Activated naive CD4-positive, alpha-beta T cell treated with anti-CD3 and anti-CD28 coated beads for 36 hours (primary cell): ENCODE results near the gene CISD1. TPM values are rescaled to one million over a fixed set of nuclear protein-coding genes. Genes with fewer than 3 reads are reported as not detected.
"Not testable (repeated sequence)": the region's sequence is repeated elsewhere in the genome, so short reads cannot be mapped to it uniquely, and the experiment has no call there.

Experiments used
- CTCF ChIA-PET: fragments of 350-600 bp; sonication (Branson Sonifier 250); formaldehyde crosslinking; loops from one replicate; lab custom pipeline; 2021; ENCODE audit warnings: antibody characterized with exemption; lab: Charles Lee
- DNase-seq: peaks from one replicate; pipeline ENCODE4 v3.0.0-alpha.2; 2020
- H3K27ac Mint-ChIP-seq: one replicate; pipeline ENCODE4 v1.8.0; 2021; ENCODE audit warnings: mild to moderate bottlenecking, mixed read lengths
- H3K27me3 Mint-ChIP-seq: one replicate; pipeline ENCODE4 v1.8.0; 2021; ENCODE audit warnings: low read depth, mixed read lengths
- H3K36me3 Mint-ChIP-seq: one replicate; pipeline ENCODE4 v1.8.0; 2021; ENCODE audit warnings: low read depth, mixed read lengths
- H3K4me1 Mint-ChIP-seq: one replicate; pipeline ENCODE4 v1.8.0; 2021; ENCODE audit warnings: low read depth, mixed read lengths
- H3K4me3 Mint-ChIP-seq: one replicate; pipeline ENCODE4 v1.8.0; 2021; ENCODE audit warnings: mild to moderate bottlenecking, moderate library complexity, mixed read lengths
- H3K9me3 Mint-ChIP-seq: one replicate; pipeline ENCODE4 v1.8.0; 2021; ENCODE audit warnings: mixed read lengths
- intact Hi-C: fragments of 100-400 bp; cut with micrococcal nuclease; formaldehyde crosslinking; loops from one replicate; pipeline ENCODE4 v1.15.1; 2023
- total RNA-seq, 2 experiments: library from RNA; stranded (reverse); gene quantifications; one replicate each; pipeline ENCODE4 v1.2.3, GENCODE V29; 2021

CISD1 gene
- total RNA-seq, 2 experiments from 2014 or later: 52.7 to 55.0 TPM

DNA sequence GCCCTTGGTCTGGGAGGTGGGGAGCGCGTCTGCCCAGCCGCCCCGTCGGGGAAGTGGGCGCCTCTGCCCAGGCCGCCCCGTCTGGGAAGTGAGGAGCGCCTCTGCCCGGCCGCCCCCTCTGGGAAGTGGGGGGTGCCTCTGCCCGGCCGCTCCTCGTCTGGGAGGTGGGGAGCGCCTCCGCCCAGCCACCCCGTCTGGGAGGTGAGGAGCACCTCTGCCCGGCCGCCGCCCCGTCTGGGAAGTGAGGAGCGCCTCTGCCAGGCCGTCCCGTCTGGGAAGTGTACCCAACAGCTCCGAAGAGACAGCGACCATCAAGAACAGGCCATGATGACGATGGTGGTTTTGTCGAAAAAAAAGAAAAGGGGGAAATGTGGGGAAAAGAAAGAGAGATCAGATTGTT is 24.7 kb upstream of the CISD1 start:
- peaks cover 21% of the 10 kb centered on the region for H3K9me3 Mint-ChIP-seq
- H3K4me3 Mint-ChIP-seq, CTCF ChIA-PET, H3K27ac Mint-ChIP-seq, H3K27me3 Mint-ChIP-seq, DNase-seq, intact Hi-C loops: not testable (repeated sequence)
- H3K36me3 Mint-ChIP-seq: peaks cover 30% of the 10 kb centered on the region
- H3K4me1 Mint-ChIP-seq: peaks cover 33% of the 10 kb centered on the region

DNA sequence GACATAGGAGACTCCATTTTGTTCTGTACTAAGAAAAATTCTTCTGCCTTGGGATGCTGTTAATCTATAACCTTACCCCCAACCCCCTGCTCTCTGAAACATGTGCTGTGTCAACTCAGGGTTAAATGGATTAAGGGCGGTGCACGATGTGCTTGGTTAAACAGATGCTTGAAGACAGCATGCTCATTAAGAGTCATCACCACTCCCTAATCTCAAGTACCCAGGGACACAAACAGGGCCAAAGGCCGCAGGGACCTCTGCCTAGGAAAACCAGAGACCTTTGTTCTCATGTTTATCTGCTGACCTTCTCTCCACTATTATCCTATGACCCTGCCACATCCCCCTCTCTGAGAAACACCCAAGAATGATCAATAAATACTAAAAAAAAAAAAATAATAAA is 24.3 kb upstream of the CISD1 start:
- intact Hi-C loops, CTCF ChIA-PET, DNase-seq: not testable (repeated sequence)

GRCh38 chr10:58253184-58253583 is 15.8 kb upstream of the CISD1 start:
- CTCF ChIA-PET: no interaction called here
- H3K36me3 Mint-ChIP-seq: peaks cover 27% of the 10 kb centered on the region
- intact Hi-C loops: no loop called here
- H3K9me3 Mint-ChIP-seq: peaks cover 13% of the 10 kb centered on the region
- H3K27me3 Mint-ChIP-seq: no peaks in the 10 kb centered on the region
- H3K27ac Mint-ChIP-seq: no peak overlapping the region
- no peak overlapping the region for H3K4me3 Mint-ChIP-seq
- DNase-seq: no peak
- peaks cover 38% of the 10 kb centered on the region for H3K4me1 Mint-ChIP-seq

More for the DNA sequence above, 24.3 kb upstream of the CISD1 start:
- Mint-ChIP-seq H3K4me1 (peaks cover 29% of the 10 kb centered on the region), H3K36me3 (peaks cover 30% of the 10 kb centered on the region), H3K9me3 (peaks cover 21% of the 10 kb centered on the region)
- H3K4me3 Mint-ChIP-seq, H3K27me3 Mint-ChIP-seq, H3K27ac Mint-ChIP-seq: not testable (repeated sequence)

DNA sequence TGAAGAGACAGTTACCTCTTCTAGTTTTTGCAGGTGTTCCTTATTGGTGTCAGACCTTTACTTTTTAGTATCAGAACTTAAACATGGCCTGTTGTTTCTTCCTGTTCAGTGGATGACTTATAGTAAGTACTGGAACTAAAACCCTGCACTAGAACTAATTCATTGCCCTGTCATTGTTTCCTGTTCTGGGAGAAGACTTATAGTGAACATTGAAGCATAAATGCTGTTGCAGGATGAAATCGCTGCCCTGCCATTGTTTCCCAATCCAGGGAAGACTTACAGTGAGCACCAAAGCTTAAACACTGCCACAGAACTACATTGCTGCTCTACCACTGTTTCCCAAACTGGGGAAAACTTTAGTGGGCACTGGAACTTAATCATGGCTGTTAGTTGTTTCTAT is 14.3 kb upstream of the CISD1 start:
- H3K27me3 Mint-ChIP-seq: no peaks in the 10 kb centered on the region
- CTCF ChIA-PET: no interaction called here

GRCh38 chr10:58256013-58256780 is 12.8 kb upstream of the CISD1 start:
- CTCF ChIA-PET, H3K27me3 Mint-ChIP-seq, H3K27ac Mint-ChIP-seq, intact Hi-C loops, H3K4me3 Mint-ChIP-seq, DNase-seq: not testable (repeated sequence)
- Mint-ChIP-seq H3K4me1 (peaks cover 48% of the 10 kb centered on the region), H3K36me3 (peaks cover 38% of the 10 kb centered on the region), H3K9me3 (peaks cover 11% of the 10 kb centered on the region)

More for the DNA sequence above, 14.3 kb upstream of the CISD1 start:
- Mint-ChIP-seq H3K9me3 (peaks cover 11% of the 10 kb centered on the region), H3K4me3 (no peak overlapping the region), H3K27ac (no peak overlapping the region), H3K36me3 (peaks cover 34% of the 10 kb centered on the region), H3K4me1 (peaks cover 38% of the 10 kb centered on the region)
- intact Hi-C loops: loop anchor here (1.0 kb wide), 1 partner anchor 17 kb away; no protein-coding TSS in a partner anchor
- no peak for DNase-seq

GRCh38 chr10:58258977-58259692 is 9.8 kb upstream of the CISD1 start:
- peaks cover 31% of the 10 kb centered on the region for H3K36me3 Mint-ChIP-seq
- CTCF ChIA-PET: interaction anchor here (0.6 kb wide), 1 partner anchor 14 kb away, joined by 3 read pairs; no protein-coding TSS in a partner anchor
- no peak for DNase-seq
- intact Hi-C loops: no loop called here
- H3K4me1 Mint-ChIP-seq: peaks cover 56% of the 10 kb centered on the region
- H3K27ac Mint-ChIP-seq: no peak overlapping the region
- no peaks in the 10 kb centered on the region for H3K27me3 Mint-ChIP-seq
- H3K4me3 Mint-ChIP-seq: no peak overlapping the region
- peaks cover under 1% of the 10 kb centered on the region for H3K9me3 Mint-ChIP-seq

DNA sequence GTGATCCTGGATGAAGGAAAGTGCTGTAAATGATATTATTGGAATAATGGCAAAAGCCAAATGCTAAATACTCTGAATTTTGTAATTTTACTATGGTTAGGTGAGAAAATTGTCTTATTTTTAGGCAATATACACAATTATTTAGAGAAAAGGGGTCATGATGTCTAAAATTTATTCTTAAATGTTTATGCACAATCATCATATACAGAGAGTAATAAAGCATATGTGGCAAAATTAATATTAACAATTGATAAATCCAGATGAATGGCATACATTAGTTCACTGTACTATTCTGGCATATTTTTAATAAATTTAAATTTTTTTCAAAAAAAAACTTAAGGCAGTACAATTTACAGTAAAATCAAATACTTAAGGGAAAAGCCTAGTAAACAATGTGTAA is 8.6 kb upstream of the CISD1 start:
- no peaks in the 10 kb centered on the region for H3K9me3 Mint-ChIP-seq

GRCh38 chr10:58262766-58263165 is 6.2 kb upstream of the CISD1 start:
- CTCF ChIA-PET: interaction anchor here (0.6 to 1.1 kb wide), 3 partner anchors 28 to 86 kb away, joined by 3 read pairs; no protein-coding TSS in a partner anchor
- H3K9me3 Mint-ChIP-seq: no peaks in the 10 kb centered on the region
- H3K4me1 Mint-ChIP-seq: peaks cover 35% of the 10 kb centered on the region
- peaks cover 18% of the 10 kb centered on the region for H3K36me3 Mint-ChIP-seq
- intact Hi-C loops: no loop called here
- no peak for DNase-seq
- H3K27ac Mint-ChIP-seq: no peak overlapping the region
- no peak overlapping the region for H3K4me3 Mint-ChIP-seq
- H3K27me3 Mint-ChIP-seq: no peaks in the 10 kb centered on the region

More for the DNA sequence above, 8.6 kb upstream of the CISD1 start:
- Mint-ChIP-seq H3K27me3 (no peaks in the 10 kb centered on the region), H3K4me3 (no peak overlapping the region), H3K27ac (no peak overlapping the region), H3K4me1 (peaks cover 49% of the 10 kb centered on the region), H3K36me3 (peaks cover 22% of the 10 kb centered on the region)
- intact Hi-C loops: no loop called here
- DNase-seq: no peak
- CTCF ChIA-PET: interaction anchor here (0.6 kb wide), 1 partner anchor 20 kb away, joined by 3 read pairs; no protein-coding TSS in a partner anchor

DNA sequence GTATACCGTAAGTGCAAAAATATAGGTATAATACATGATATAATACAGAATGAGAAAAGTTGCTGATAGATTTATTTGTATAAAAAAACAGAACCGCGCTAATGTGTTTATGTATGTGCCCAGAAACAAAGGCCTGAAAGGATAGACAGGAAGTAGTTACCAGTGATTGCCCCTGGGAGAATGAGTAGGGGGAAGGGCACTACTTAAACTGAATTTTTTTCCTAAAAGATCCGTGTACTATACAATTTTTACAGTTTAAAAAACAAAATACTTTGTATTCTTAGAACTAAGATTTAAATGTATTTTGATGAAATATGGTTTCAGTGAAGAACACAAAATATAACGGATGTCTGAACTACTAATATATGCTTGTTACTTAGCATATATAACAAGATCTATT is 4.2 kb upstream of the CISD1 start:
- Mint-ChIP-seq H3K36me3 (peaks cover 10% of the 10 kb centered on the region), H3K27ac (no peak overlapping the region), H3K9me3 (no peaks in the 10 kb centered on the region), H3K27me3 (no peaks in the 10 kb centered on the region), H3K4me1 (peaks cover 34% of the 10 kb centered on the region), H3K4me3 (peak overlapping the region; percentile 24)
- intact Hi-C loops: loop anchor here (5.0 kb wide), 2 partner anchors 1443 to 1618 kb away; partner anchors contain the start of gene SLC16A9
- DNase-seq: no peak
- CTCF ChIA-PET: no interaction called here

DNA sequence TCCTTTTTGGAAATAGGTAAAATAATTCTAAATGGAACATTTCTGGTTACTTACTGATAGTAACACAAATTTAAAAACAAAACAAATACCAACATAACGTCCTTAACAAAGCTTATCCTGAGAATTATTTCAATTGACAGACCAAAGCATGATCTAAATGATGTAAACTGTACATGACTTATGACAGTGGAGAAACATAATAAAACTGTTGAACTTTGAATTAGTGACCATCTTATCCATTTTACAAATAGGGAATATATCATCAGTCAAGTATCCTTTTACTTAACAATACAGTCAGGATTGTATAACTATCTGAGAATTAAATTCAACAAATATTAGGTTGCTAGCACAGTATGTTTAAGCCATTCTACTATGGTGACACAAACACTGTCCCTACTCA is 3.7 kb upstream of the CISD1 start:
- peaks cover 6% of the 10 kb centered on the region for H3K36me3 Mint-ChIP-seq
- no peaks in the 10 kb centered on the region for H3K27me3 Mint-ChIP-seq
- H3K4me1 Mint-ChIP-seq: peaks cover 31% of the 10 kb centered on the region
- CTCF ChIA-PET: no interaction called here
- intact Hi-C loops: loop anchor here (5.0 kb wide), 2 partner anchors 1442 to 1617 kb away; partner anchors contain the start of gene SLC16A9
- no peak overlapping the region for H3K27ac Mint-ChIP-seq
- H3K9me3 Mint-ChIP-seq: no peaks in the 10 kb centered on the region
- H3K4me3 Mint-ChIP-seq: peak overlapping the region; percentile 34
- DNase-seq: no peak

DNA sequence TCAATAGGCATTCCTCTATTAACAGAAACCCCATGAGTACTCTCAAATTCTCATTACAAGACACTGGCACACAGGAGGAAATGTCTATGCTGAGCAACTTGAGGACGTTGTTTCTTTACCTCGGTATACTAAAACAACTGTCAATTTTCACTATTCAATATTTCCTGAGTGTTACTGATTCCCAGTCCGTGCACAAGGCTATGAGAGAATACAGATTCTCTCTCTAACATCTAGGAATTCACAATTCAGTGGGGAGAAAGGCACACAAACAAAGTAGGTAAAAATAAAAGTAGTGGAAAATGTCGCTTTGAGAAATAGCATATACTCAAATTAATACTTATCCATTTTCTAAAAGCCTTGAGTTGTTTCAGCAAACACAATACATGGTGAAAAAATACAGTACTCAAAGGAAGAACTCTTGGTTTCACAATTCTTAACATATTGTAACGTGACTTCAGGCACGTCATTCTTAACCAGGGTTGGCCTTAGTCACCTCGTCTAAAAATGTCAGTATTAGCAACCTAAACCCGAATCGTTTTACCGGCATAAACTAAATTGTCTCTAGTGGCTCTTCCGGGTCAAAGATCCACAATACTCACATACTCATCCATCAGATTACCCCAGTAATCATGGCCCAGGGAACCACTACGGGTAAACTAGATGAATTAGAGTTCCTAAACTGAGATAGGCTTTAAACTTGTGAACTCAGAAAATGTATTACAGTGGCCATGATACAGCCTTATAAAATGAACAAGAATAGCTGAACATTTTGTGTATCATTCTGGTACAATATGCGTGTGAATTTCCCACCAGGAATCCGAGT is 2.7 kb upstream of the CISD1 start:
- intact Hi-C loops: loop anchor here (1.0 to 5.0 kb wide), 6 partner anchors 29 to 1905 kb away; partner anchors contain the start of genes SLC16A9 and ZWINT
- Mint-ChIP-seq H3K4me3 (peak overlapping the region; percentile 96), H3K27ac (peak overlapping the region; percentile 89), H3K36me3 (peaks cover 9% of the 10 kb centered on the region), H3K4me1 (peaks cover 31% of the 10 kb centered on the region), H3K9me3 (no peaks in the 10 kb centered on the region), H3K27me3 (no peaks in the 10 kb centered on the region)
- DNase-seq: peak; percentile 62
- CTCF ChIA-PET: interaction anchor here (0.8 kb wide), 1 partner anchor 11 kb away, joined by 3 read pairs; no protein-coding TSS in a partner anchor
